Chondrocyte (in vitro differentiated cells): Measurements from ENCODE around the gene DAD1. TPM values are rescaled to one million over a fixed set of nuclear protein-coding genes. Genes with fewer than 3 reads are reported as not detected.

Source experiments
- DNase-seq: peaks from one replicate; pipeline ENCODE4 v3.0.0; 2021; ENCODE audit warnings: mixed read lengths, low spot score
- H3K27ac Mint-ChIP-seq: one replicate; pipeline ENCODE4 v1.8.0; 2021; ENCODE audit warnings: mild to moderate bottlenecking, moderate library complexity, mixed read lengths; ENCODE audit not compliant: unreplicated experiment
- H3K27me3 Mint-ChIP-seq: 2 replicates; pipeline ENCODE4 v1.8.0; 2021; ENCODE audit warnings: low read depth, mixed read lengths
- H3K36me3 Mint-ChIP-seq: 2 replicates; pipeline ENCODE4 v1.8.0; 2021; ENCODE audit warnings: low read depth, mixed read lengths
- H3K4me1 Mint-ChIP-seq: 2 replicates; pipeline ENCODE4 v1.8.0; 2021; ENCODE audit warnings: low read depth, mild to moderate bottlenecking, mixed read lengths
- H3K4me3 Mint-ChIP-seq: one replicate; pipeline ENCODE4 v1.8.0; 2021; ENCODE audit warnings: mild to moderate bottlenecking, moderate library complexity, mixed read lengths; ENCODE audit not compliant: unreplicated experiment
- H3K9me3 Mint-ChIP-seq: 2 replicates; pipeline ENCODE4 v1.8.0; 2021; ENCODE audit warnings: low read depth, mixed read lengths
- total RNA-seq: library from RNA; stranded (reverse); gene quantifications from 3 replicates; pipeline ENCODE4 v1.2.1, GENCODE V29; 2021
- TF ChIP-seq, protein P1 (sequence below): fragments of 200-600 bp; sonication (generic); IDR thresholded peaks from 2 replicates; pipeline ENCODE4 v1.5.0; 2021; ENCODE audit warnings: antibody characterized with exemption, mild to moderate bottlenecking, moderate library complexity

DAD1 gene
- total RNA-seq, 1 donor from 2014 or later: 248 TPM

DNA sequence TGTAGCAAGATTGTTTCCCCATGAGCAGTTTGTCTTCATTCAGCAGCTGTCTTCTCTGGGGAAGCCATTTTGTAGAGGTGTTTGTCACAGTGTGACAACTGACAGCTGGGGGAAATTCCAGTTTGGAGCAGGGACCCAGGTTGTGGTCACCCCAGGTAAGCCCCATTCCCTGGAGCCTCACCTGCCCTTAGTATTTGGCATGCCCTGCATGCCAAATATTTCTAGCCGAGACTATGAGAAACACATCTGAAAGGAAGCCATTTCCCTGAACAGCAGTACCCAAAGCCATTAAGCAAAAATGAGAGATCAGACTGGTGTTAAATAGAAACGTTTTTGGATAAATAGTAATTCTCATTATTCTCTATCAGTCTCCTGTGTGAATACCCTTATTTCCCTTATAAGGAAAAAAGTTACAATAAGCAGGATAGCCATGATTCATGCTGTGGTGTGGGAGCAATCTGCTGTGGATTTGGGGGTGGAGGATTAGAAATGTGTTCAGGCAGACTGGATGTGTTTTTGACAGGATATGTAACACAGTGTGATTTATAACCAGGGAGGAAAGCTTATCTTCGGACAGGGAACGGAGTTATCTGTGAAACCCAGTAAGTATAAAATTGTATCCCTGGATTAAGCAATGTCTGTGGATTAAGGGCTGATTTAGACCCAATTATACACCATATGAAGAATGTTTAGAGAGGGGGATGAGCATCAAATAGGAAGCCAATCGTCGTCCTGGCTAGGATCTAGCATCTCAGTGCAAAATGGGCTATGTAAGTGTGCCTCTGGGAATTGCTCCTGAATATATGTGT is 68.9 kb downstream of the DAD1 start:
- TF ChIP-seq, protein P1, sequence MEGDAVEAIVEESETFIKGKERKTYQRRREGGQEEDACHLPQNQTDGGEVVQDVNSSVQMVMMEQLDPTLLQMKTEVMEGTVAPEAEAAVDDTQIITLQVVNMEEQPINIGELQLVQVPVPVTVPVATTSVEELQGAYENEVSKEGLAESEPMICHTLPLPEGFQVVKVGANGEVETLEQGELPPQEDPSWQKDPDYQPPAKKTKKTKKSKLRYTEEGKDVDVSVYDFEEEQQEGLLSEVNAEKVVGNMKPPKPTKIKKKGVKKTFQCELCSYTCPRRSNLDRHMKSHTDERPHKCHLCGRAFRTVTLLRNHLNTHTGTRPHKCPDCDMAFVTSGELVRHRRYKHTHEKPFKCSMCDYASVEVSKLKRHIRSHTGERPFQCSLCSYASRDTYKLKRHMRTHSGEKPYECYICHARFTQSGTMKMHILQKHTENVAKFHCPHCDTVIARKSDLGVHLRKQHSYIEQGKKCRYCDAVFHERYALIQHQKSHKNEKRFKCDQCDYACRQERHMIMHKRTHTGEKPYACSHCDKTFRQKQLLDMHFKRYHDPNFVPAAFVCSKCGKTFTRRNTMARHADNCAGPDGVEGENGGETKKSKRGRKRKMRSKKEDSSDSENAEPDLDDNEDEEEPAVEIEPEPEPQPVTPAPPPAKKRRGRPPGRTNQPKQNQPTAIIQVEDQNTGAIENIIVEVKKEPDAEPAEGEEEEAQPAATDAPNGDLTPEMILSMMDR: no peak
- no peak overlapping the region for H3K4me3 Mint-ChIP-seq
- DNase-seq: no peak
- no peak overlapping the region for H3K27ac Mint-ChIP-seq
- H3K4me1 Mint-ChIP-seq: peaks cover 64% of the 10 kb centered on the region
- no peaks in the 10 kb centered on the region for H3K27me3 Mint-ChIP-seq
- H3K36me3 Mint-ChIP-seq: no peaks in the 10 kb centered on the region
- no peaks in the 10 kb centered on the region for H3K9me3 Mint-ChIP-seq

DNA sequence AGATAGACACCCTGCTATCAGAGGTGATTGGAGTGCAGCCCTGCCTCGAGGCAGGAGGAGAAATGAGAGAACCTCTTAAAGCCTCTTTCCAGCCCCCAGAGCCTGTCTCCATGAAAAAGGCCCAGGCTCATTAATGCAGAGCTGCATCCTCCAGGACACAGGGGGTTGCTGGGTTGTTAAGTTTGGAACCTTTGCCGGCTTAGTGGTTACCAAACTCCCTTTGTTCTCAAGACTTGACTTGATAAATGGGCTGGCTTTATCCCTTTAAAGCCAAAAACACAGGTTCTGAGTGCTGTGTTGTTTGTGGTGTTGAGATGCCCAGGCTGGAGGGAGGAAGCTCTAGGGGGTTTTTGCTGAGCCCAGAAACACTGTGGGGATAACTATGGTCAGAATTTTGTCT is 71.0 kb downstream of the DAD1 start:
- H3K9me3 Mint-ChIP-seq: no peaks in the 10 kb centered on the region
- DNase-seq: no peak
- H3K27me3 Mint-ChIP-seq: no peaks in the 10 kb centered on the region
- no peak overlapping the region for H3K27ac Mint-ChIP-seq
- no peak overlapping the region for H3K4me3 Mint-ChIP-seq
- TF ChIP-seq, protein P1: no peak
- no peaks in the 10 kb centered on the region for H3K36me3 Mint-ChIP-seq
- H3K4me1 Mint-ChIP-seq: peaks cover 73% of the 10 kb centered on the region

DNA sequence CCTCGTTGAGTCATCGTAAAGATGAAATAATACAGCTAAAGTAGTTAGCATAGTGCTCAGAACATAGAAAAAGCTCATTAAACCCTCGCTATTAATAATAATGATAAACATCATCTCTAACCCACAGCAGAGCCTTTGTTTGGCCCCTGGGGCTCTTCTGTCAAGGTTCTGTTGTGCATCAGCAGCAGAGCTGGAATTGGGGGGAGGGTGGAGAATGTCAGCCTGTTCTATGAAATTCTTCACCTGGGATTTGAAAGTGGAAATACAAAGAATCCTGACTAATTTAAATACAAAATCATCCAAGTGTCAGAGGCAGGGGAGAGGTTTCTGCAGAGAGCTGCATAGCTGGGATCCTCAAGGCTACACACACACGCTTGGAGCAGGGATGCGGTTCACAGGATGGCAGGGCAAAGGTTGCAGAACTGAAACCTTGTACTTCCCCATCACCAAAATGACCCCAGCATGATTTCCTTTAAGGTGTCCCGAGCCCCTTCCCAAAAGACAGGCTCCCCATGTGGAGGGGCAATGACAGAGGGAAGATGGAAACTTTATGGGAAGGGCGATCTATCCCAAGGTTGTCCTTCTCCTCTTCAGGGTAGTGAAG is 71.8 kb downstream of the DAD1 start:
- Mint-ChIP-seq H3K27ac (no peak overlapping the region), H3K4me1 (peaks cover 73% of the 10 kb centered on the region), H3K4me3 (no peak overlapping the region), H3K9me3 (no peaks in the 10 kb centered on the region), H3K36me3 (no peaks in the 10 kb centered on the region), H3K27me3 (no peaks in the 10 kb centered on the region)
- TF ChIP-seq, protein P1: no peak
- DNase-seq: no peak

DNA sequence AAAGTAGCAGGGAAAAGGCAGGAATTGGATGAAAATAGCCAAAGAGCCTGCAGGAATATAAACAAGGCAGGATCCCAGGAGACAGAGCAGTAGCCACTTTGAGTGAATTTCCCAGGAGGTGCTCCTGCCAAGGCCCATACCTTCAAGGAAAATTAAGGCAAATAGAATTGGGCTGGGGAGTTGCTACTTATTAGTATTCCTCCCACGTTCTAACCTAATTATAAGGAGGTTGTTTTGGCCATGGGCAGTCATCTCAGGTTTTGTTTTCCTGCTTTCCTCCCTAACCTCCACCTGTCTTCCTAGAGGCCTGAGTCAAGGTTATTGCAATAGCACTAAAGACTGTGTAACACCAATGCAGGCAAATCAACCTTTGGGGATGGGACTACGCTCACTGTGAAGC is 73.1 kb downstream of the DAD1 start:
- TF ChIP-seq, protein P1: no peak
- no peak overlapping the region for H3K4me3 Mint-ChIP-seq
- H3K36me3 Mint-ChIP-seq: no peaks in the 10 kb centered on the region
- H3K27me3 Mint-ChIP-seq: no peaks in the 10 kb centered on the region
- no peak for DNase-seq
- peak overlapping the region; percentile 70 for H3K27ac Mint-ChIP-seq
- H3K4me1 Mint-ChIP-seq: peaks cover 72% of the 10 kb centered on the region
- no peaks in the 10 kb centered on the region for H3K9me3 Mint-ChIP-seq

Other genes with a start within 250 kb of the DAD1 start
- 52.1 to 89.9 TPM (median 88.0 TPM) in 3 replicates for gene ABHD4, start 9.1 kb upstream of the DAD1 start, total RNA-seq
- not detected in 3 replicates for gene OR6J1, start 55.1 kb upstream of the DAD1 start, total RNA-seq
- 75.7 to 78.1 TPM (median 77.2 TPM) in 3 replicates for gene OXA1L, start 177.5 kb upstream of the DAD1 start, total RNA-seq
- 0.46 to 1.5 TPM (median 1.5 TPM) in 3 replicates for gene SLC7A7, start 226.2 kb upstream of the DAD1 start, total RNA-seq
- gene MRPL52, start 240.7 kb upstream of the DAD1 start, total RNA-seq: 71.5 to 93.2 TPM (median 74.7 TPM) in 3 replicates
- 486 to 1,030 TPM (median 987 TPM) in 3 replicates for gene MMP14, start 247.4 kb upstream of the DAD1 start, total RNA-seq